ENCODE results near the gene TPBGL.

DNA sequence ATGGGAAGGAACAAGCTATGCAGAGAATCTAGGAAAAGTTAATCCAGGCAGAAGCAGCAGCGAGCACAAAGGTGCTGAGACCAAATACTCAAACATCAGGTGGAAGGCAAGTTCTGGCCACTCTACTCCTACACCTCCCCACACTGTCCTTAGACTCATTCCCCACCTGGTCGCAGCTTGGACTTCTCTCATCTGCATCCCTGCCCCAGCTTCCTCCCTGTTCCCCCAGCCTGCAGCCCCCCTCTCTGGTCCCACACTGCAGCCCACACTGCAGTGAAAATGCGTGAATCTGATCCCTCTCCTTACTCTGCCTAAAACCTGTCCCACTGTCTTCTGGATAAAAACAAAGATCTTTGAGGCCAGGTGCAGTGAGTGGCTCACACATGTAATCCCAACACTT lies 9.1 kb downstream of the TPBGL start:
- TF ChIP-seq, protein P1, sequence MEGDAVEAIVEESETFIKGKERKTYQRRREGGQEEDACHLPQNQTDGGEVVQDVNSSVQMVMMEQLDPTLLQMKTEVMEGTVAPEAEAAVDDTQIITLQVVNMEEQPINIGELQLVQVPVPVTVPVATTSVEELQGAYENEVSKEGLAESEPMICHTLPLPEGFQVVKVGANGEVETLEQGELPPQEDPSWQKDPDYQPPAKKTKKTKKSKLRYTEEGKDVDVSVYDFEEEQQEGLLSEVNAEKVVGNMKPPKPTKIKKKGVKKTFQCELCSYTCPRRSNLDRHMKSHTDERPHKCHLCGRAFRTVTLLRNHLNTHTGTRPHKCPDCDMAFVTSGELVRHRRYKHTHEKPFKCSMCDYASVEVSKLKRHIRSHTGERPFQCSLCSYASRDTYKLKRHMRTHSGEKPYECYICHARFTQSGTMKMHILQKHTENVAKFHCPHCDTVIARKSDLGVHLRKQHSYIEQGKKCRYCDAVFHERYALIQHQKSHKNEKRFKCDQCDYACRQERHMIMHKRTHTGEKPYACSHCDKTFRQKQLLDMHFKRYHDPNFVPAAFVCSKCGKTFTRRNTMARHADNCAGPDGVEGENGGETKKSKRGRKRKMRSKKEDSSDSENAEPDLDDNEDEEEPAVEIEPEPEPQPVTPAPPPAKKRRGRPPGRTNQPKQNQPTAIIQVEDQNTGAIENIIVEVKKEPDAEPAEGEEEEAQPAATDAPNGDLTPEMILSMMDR (conservative IDR thresholded peaks at IDR 0.05; ENCODE audit: low read depth, low read length) = no peak
- no peak for TF ChIP-seq EZH2 (IDR thresholded peaks at IDR 0.05; ENCODE audit: low read length, unreplicated experiment)
- TF ChIP-seq EZH2phosphoT487 (IDR thresholded peaks at IDR 0.05; ENCODE audit: borderline replicate concordance, low read length) = no peak

Measured in PC-3 (cell line).